Keratinocyte (primary cell): Measurements from ENCODE around the gene FIGN. TPM values are rescaled to one million over a fixed set of nuclear protein-coding genes. Genes with fewer than 3 reads are reported as not detected.

Experiments used
- DNase-seq: peaks from one replicate; pipeline ENCODE4 v3.0.0-alpha.2; 2011; ENCODE audit warnings: low read depth, missing footprints, low spot score
- FAIRE-seq: peaks from 2 replicates; lab custom pipeline; 2011; peaks lifted over from hg19 to GRCh38; lab: Jason Lieb, UNC
- H2AFZ ChIP-seq: 2 replicates; pipeline ENCODE4 v1.6.0; 2012; ENCODE audit warnings: low read length, control low read depth, inconsistent platforms; ENCODE audit not compliant: control insufficient read depth
- H3K27ac ChIP-seq: 2 replicates; pipeline ENCODE4 v1.5.1; 2011; ENCODE audit warnings: low read length; ENCODE audit not compliant: control insufficient read depth, insufficient read depth
- H3K27me3 ChIP-seq: 3 replicates; pipeline ENCODE4 v1.6.0; 2011; ENCODE audit warnings: low read length; ENCODE audit not compliant: control insufficient read depth, insufficient read depth; ENCODE audit errors: extremely low read depth
- H3K36me3 ChIP-seq, 2 experiments: 2 replicates in 1 of 2; 3 replicates in 1 of 2; pipeline ENCODE4 v1.5.1; 2011; ENCODE audit warnings: low read length in 2 of 2, mild to moderate bottlenecking in 1 of 2; ENCODE audit not compliant: control insufficient read depth in 2 of 2, insufficient read depth in 2 of 2; ENCODE audit errors: extremely low read depth in 1 of 2
- H3K4me1 ChIP-seq: 3 replicates; pipeline ENCODE4 v1.5.1; 2011; ENCODE audit warnings: low read length; ENCODE audit not compliant: control insufficient read depth, insufficient read depth; ENCODE audit errors: extremely low read depth
- H3K4me2 ChIP-seq: 3 replicates; pipeline ENCODE4 v1.6.0; 2011; ENCODE audit warnings: low read depth, low read length; ENCODE audit not compliant: control insufficient read depth, insufficient read depth; ENCODE audit errors: extremely low read depth
- H3K4me3 ChIP-seq, 3 experiments: fragments of 200-600 bp in 1 of 3; sonication (generic) in 1 of 3; 2 replicates in 2 of 3; 3 replicates in 1 of 3; pipeline ENCODE4 v1.5.1; 2011 to 2016; ENCODE audit warnings: low read length in 3 of 3, mild to moderate bottlenecking in 3 of 3, control low read depth in 2 of 3, inconsistent platforms in 1 of 3, low read depth in 1 of 3, mixed read lengths in 1 of 3, mixed run types in 1 of 3, moderate library complexity in 1 of 3; ENCODE audit not compliant: control insufficient read depth in 2 of 3, insufficient read depth in 2 of 3; ENCODE audit errors: extremely low read depth in 1 of 3
- H3K79me2 ChIP-seq: 2 replicates; pipeline ENCODE4 v1.6.0; 2012; ENCODE audit warnings: low read length; ENCODE audit not compliant: control insufficient read depth, insufficient read depth
- H3K9ac ChIP-seq: 3 replicates; pipeline ENCODE4 v1.6.0; 2011; ENCODE audit warnings: low read length; ENCODE audit not compliant: control insufficient read depth, insufficient read depth; ENCODE audit errors: extremely low read depth
- H3K9me1 ChIP-seq: 3 replicates; pipeline ENCODE4 v1.6.0; 2011; ENCODE audit warnings: low read length; ENCODE audit not compliant: control insufficient read depth, insufficient read depth; ENCODE audit errors: extremely low read depth
- H3K9me3 ChIP-seq: 2 replicates; pipeline ENCODE4 v1.5.1; 2012; ENCODE audit warnings: low read depth, low read length; ENCODE audit not compliant: control insufficient read depth
- H4K20me1 ChIP-seq: 3 replicates; pipeline ENCODE4 v1.6.0; 2011; ENCODE audit warnings: low read length; ENCODE audit not compliant: control insufficient read depth, insufficient read depth; ENCODE audit errors: extremely low read depth
- EZH2 ChIP-seq: IDR thresholded peaks from one replicate; pipeline ENCODE4 v1.6.1; 2012; ENCODE audit warnings: inconsistent platforms, mild to moderate bottlenecking, low read length, moderate library complexity
- dilution Hi-C: fragments of 300-500 bp; cut with MboI; formaldehyde crosslinking; loops from one replicate; pipeline ENCODE4 v1.7.0; 2020; ENCODE audit warnings: low sequenced_read_pairs; ENCODE audit not compliant: extremely low pct_ligation_motif_present
- polyA plus RNA-seq, 5 experiments: library from polyadenylated mRNA; depleted of rRNA in 3 of 5; stranded (reverse) in 3 of 5; stranded (forward) in 1 of 5; unstranded in 1 of 5; fragments of >200 nt; gene quantifications; 1 replicate in 1 of 5; 2 replicates in 3 of 5; 3 replicates in 1 of 5; pipeline versions ENCODE4 v1.2.1 to v1.2.3, GENCODE V29; 2011 to 2012; ENCODE audit warnings: missing spikeins in 2 of 5, low read depth in 1 of 5, low replicate concordance in 1 of 5
- TF ChIP-seq, protein P1 (sequence below), 3 experiments: IDR thresholded peaks in 1 of 3; conservative IDR thresholded peaks in 1 of 3; optimal IDR thresholded peaks in 1 of 3; 2 replicates in 2 of 3; 3 replicates in 1 of 3; pipeline versions ENCODE3 to v1.5.1; 2011; ENCODE audit warnings: low read length in 3 of 3, mild to moderate bottlenecking in 3 of 3, moderate library complexity in 2 of 3, control low read depth in 1 of 3, inconsistent platforms in 1 of 3; ENCODE audit not compliant: insufficient read depth in 2 of 3; ENCODE audit errors: extremely low read depth in 1 of 3

The FIGN gene
- polyA plus RNA-seq, 1 donor (not counting 4 experiments of a cell fraction or from before 2014, with no cell fraction given), result 2.9 TPM

DNA sequence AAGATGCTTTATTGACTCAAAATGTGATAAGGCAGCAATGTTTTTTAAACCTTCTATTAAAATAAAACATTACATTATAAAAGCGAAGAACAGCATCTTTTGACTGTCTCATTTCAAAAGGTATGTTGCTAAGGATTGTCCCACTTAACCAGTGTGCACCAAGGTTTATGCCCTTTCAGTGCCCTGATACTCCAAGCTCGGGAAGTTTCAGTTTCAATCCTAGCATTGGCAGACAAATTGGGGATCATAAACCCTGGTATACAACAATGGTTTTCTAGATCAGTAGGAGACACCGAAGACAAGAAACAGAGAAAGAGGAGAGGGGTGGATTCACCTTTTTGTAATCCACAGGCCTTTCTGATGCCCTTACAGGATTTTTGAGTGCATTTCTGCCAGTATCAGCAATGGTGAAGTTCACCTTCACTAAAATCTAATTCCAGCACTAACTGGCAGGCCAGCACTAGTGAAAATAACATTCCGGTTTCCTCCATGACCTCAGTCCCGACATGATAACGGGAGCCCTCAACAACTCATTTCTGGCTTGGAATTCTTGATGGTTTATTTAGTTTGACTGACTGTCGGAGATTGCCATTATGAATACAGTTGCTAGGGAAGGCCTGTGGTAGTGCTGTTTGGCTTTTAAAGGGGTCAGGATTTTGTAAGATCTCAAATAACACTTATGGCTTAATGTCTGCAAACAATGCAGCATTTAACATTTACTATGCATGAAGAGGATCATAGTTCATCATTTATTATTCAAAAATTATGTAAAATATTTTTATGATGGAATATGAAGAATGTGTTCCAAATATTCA, 33.3 kb upstream of the FIGN start:
- no peak for DNase-seq
- no peak for FAIRE-seq
- dilution Hi-C loops, result no loop called here
- H3K4me1 ChIP-seq, result peaks cover 17% of the 10 kb centered on the region
- H3K9ac ChIP-seq, result no peak overlapping the region
- H3K36me3 ChIP-seq, result no peaks in the 10 kb centered on the region
- TF ChIP-seq EZH2, result no peak
- TF ChIP-seq, protein P1, sequence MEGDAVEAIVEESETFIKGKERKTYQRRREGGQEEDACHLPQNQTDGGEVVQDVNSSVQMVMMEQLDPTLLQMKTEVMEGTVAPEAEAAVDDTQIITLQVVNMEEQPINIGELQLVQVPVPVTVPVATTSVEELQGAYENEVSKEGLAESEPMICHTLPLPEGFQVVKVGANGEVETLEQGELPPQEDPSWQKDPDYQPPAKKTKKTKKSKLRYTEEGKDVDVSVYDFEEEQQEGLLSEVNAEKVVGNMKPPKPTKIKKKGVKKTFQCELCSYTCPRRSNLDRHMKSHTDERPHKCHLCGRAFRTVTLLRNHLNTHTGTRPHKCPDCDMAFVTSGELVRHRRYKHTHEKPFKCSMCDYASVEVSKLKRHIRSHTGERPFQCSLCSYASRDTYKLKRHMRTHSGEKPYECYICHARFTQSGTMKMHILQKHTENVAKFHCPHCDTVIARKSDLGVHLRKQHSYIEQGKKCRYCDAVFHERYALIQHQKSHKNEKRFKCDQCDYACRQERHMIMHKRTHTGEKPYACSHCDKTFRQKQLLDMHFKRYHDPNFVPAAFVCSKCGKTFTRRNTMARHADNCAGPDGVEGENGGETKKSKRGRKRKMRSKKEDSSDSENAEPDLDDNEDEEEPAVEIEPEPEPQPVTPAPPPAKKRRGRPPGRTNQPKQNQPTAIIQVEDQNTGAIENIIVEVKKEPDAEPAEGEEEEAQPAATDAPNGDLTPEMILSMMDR (optimal IDR thresholded peaks at IDR 0.05 in 1 of 3, IDR thresholded peaks at IDR 0.05 in 1 of 3, conservative IDR thresholded peaks at IDR 0.05 in 1 of 3; ENCODE audit: extremely low read depth in 1 of 3, insufficient read depth in 2 of 3, low read length in 3 of 3), result no peak
- H3K4me3 ChIP-seq, result no peak overlapping the region
- H3K79me2 ChIP-seq, result no peaks in the 10 kb centered on the region
- H3K27me3 ChIP-seq, result no peaks in the 10 kb centered on the region
- H4K20me1 ChIP-seq, result no peaks in the 10 kb centered on the region
- no peaks in the 10 kb centered on the region for H3K9me1 ChIP-seq
- H3K9me3 ChIP-seq, result no peaks in the 10 kb centered on the region
- H2AFZ ChIP-seq, result peak overlapping the region; percentile 27
- no peak overlapping the region for H3K27ac ChIP-seq
- H3K4me2 ChIP-seq, result no peak overlapping the region

- DNase-seq (no peak), FAIRE-seq (no peak)
- TF ChIP-seq, protein P1 (optimal IDR thresholded peaks at IDR 0.05 in 1 of 3, IDR thresholded peaks at IDR 0.05 in 1 of 3, conservative IDR thresholded peaks at IDR 0.05 in 1 of 3; ENCODE audit: extremely low read depth in 1 of 3, insufficient read depth in 2 of 3, low read length in 3 of 3), result no peak
- TF ChIP-seq EZH2, result no peak
These were observed 31.3 kb upstream of the FIGN start for GRCh38 chr2:163767097-163767496.

More at GRCh38 chr2:163767097-163767496, 31.3 kb upstream of the FIGN start:
- Histone ChIP-seq H3K27ac (no peak overlapping the region), H2AFZ (no peak overlapping the region), H3K79me2 (no peaks in the 10 kb centered on the region), H3K4me2 (no peak overlapping the region), H3K9me3 (no peaks in the 10 kb centered on the region), H3K4me3 (no peak overlapping the region), H4K20me1 (no peaks in the 10 kb centered on the region), H3K4me1 (peaks cover 20% of the 10 kb centered on the region), H3K36me3 (no peaks in the 10 kb centered on the region), H3K27me3 (no peaks in the 10 kb centered on the region), H3K9me1 (no peaks in the 10 kb centered on the region), H3K9ac (no peak overlapping the region)
- dilution Hi-C loops, result no loop called here
